Fibroblast of lung (primary cell): ENCODE results near the gene TRAPPC12. TPM values are rescaled to one million over a fixed set of nuclear protein-coding genes. Genes with fewer than 3 reads are reported as not detected.

Experiments
- DNase-seq, 2 donors: peaks; one replicate each; pipeline versions ENCODE4 v3.0.0 to v3.0.0-alpha.2; 2010; ENCODE audit warnings: low read depth in 2 of 2
- H2AFZ ChIP-seq: 2 replicates; pipeline ENCODE4 v1.5.1; 2012; ENCODE audit warnings: low read length, control low read depth, inconsistent platforms
- H3K27ac ChIP-seq: 2 replicates; pipeline ENCODE4 v1.5.1; 2011; ENCODE audit warnings: low read length, control low read depth; ENCODE audit not compliant: insufficient read depth
- H3K27me3 ChIP-seq: 2 replicates; pipeline ENCODE4 v1.5.1; 2011; ENCODE audit warnings: mild to moderate bottlenecking, low read length; ENCODE audit not compliant: control insufficient read depth, insufficient read depth
- H3K36me3 ChIP-seq: 2 replicates; pipeline ENCODE4 v1.5.1; 2011; ENCODE audit warnings: low read length; ENCODE audit not compliant: control insufficient read depth, insufficient read depth
- H3K4me1 ChIP-seq: 2 replicates; pipeline ENCODE4 v1.5.1; 2011; ENCODE audit warnings: low read length; ENCODE audit not compliant: control insufficient read depth, insufficient read depth; ENCODE audit errors: extremely low read depth
- H3K4me2 ChIP-seq: 2 replicates; pipeline ENCODE4 v1.5.1; 2011; ENCODE audit warnings: low read length, control low read depth; ENCODE audit not compliant: insufficient read depth; ENCODE audit errors: extremely low read depth
- H3K4me3 ChIP-seq, 4 experiments: fragments of 200-600 bp in 1 of 4; sonication (generic) in 1 of 4; replicated peaks in 1 of 4; 2 replicates each; pipeline ENCODE4 v1.5.1; 2011 to 2016; ENCODE audit warnings: low read length in 4 of 4, low read depth in 3 of 4, mild to moderate bottlenecking in 3 of 4, control low read depth in 2 of 4, inconsistent platforms in 1 of 4, mixed read lengths in 1 of 4; ENCODE audit not compliant: insufficient read depth in 1 of 4; ENCODE audit errors: control extremely low read depth in 1 of 4
- H3K79me2 ChIP-seq: 2 replicates; pipeline ENCODE4 v1.5.1; 2012; ENCODE audit warnings: mild to moderate bottlenecking, low read length, inconsistent platforms; ENCODE audit not compliant: control insufficient read depth, insufficient read depth
- H3K9ac ChIP-seq: 2 replicates; pipeline ENCODE4 v1.5.1; 2011; ENCODE audit warnings: mild to moderate bottlenecking, low read length, control low read depth; ENCODE audit not compliant: insufficient read depth
- H3K9me3 ChIP-seq: 2 replicates; pipeline ENCODE4 v1.5.1; 2012; ENCODE audit warnings: low read depth, low read length; ENCODE audit not compliant: control insufficient read depth, insufficient read depth
- H4K20me1 ChIP-seq: 2 replicates; pipeline ENCODE4 v1.5.1; 2011; ENCODE audit warnings: low read length; ENCODE audit not compliant: control insufficient read depth, insufficient read depth; ENCODE audit errors: extremely low read depth
- EZH2 ChIP-seq: IDR thresholded peaks from 2 replicates; pipeline ENCODE4 v1.5.1; 2012; ENCODE audit warnings: low read length, control low read depth, mild to moderate bottlenecking; ENCODE audit errors: missing control alignments
- polyA plus RNA-seq, 2 donors: library from polyadenylated mRNA; depleted of rRNA in 1 of 2; stranded (reverse) in 1 of 2; unstranded in 1 of 2; fragments of >200 nt; gene quantifications; 2 replicates each; pipeline ENCODE4 v1.2.1, GENCODE V29; 2011 to 2012; ENCODE audit warnings: missing spikeins in 1 of 2
- total RNA-seq: library from RNA; depleted of rRNA; stranded (reverse); fragments of >200 nt; gene quantifications from 2 replicates; pipeline ENCODE4 v1.2.1, GENCODE V29; 2014
- TF ChIP-seq, protein P1 (sequence below), 2 donors: IDR thresholded peaks in 1 of 2; conservative IDR thresholded peaks in 1 of 2; 1 replicate in 1 of 2; 2 replicates in 1 of 2; pipeline ENCODE4 v1.5.1; 2011 to 2012; ENCODE audit warnings: low read length in 2 of 2, control low read depth in 1 of 2, inconsistent platforms in 1 of 2, low read depth in 1 of 2, mild to moderate bottlenecking in 1 of 2

Gene TRAPPC12
- total and polyA plus RNA-seq, 2 donors (not counting 1 experiment from before 2014, with no cell fraction given): 33.7 to 53.2 TPM

- no peaks in the 10 kb centered on the region for H3K9me3 ChIP-seq
- peaks cover 4% of the 10 kb centered on the region for H3K36me3 ChIP-seq
- no peak overlapping the region for H3K4me3 ChIP-seq
- TF ChIP-seq, protein P1, sequence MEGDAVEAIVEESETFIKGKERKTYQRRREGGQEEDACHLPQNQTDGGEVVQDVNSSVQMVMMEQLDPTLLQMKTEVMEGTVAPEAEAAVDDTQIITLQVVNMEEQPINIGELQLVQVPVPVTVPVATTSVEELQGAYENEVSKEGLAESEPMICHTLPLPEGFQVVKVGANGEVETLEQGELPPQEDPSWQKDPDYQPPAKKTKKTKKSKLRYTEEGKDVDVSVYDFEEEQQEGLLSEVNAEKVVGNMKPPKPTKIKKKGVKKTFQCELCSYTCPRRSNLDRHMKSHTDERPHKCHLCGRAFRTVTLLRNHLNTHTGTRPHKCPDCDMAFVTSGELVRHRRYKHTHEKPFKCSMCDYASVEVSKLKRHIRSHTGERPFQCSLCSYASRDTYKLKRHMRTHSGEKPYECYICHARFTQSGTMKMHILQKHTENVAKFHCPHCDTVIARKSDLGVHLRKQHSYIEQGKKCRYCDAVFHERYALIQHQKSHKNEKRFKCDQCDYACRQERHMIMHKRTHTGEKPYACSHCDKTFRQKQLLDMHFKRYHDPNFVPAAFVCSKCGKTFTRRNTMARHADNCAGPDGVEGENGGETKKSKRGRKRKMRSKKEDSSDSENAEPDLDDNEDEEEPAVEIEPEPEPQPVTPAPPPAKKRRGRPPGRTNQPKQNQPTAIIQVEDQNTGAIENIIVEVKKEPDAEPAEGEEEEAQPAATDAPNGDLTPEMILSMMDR (conservative IDR thresholded peaks at IDR 0.05 in 1 of 2, IDR thresholded peaks at IDR 0.05 in 1 of 2; ENCODE audit: low read depth in 1 of 2, low read length in 2 of 2): no peak
- TF ChIP-seq EZH2: no peak
- no peaks in the 10 kb centered on the region for H3K4me1 ChIP-seq
- H3K9ac ChIP-seq: no peak overlapping the region
- no peaks in the 10 kb centered on the region for H4K20me1 ChIP-seq
- DNase-seq: no peak
- no peaks in the 10 kb centered on the region for H3K27me3 ChIP-seq
- H2AFZ ChIP-seq: no peak overlapping the region
- no peak overlapping the region for H3K27ac ChIP-seq
- no peak overlapping the region for H3K4me2 ChIP-seq
- H3K79me2 ChIP-seq: no peaks in the 10 kb centered on the region
These were observed 44.8 kb upstream of the TRAPPC12 start for GRCh38 chr2:3334392-3335345.

DNA sequence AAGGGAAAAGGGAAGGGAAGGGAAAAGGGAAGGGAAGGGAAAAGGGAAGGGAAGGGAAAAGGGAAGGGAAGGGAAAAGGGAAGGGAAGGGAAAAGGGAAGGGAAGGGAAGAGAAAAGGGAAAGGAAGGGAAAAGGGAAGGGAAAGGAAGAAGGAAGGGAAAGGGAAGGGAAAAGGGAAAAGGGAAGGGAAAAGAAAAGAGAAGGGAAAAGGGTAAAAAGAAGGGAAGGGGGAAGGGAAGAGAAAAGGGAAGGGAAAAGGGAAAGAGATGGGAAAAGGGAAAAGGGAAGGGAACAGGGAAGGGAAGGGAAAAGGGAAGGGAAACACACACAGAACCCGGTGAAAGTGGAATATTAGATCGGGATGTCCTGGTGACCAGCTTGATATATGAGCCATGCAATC is 42.6 kb upstream of the TRAPPC12 start:
- H3K4me2 ChIP-seq: no peak overlapping the region
- no peaks in the 10 kb centered on the region for H3K9me3 ChIP-seq
- H3K79me2 ChIP-seq: no peaks in the 10 kb centered on the region
- no peak for TF ChIP-seq EZH2
- TF ChIP-seq, protein P1 (conservative IDR thresholded peaks at IDR 0.05 in 1 of 2, IDR thresholded peaks at IDR 0.05 in 1 of 2; ENCODE audit: low read depth in 1 of 2, low read length in 2 of 2): no peak
- H3K36me3 ChIP-seq: no peaks in the 10 kb centered on the region
- H2AFZ ChIP-seq: no peak overlapping the region
- H4K20me1 ChIP-seq: no peaks in the 10 kb centered on the region
- no peak overlapping the region for H3K4me3 ChIP-seq
- H3K27ac ChIP-seq: no peak overlapping the region
- H3K27me3 ChIP-seq: no peaks in the 10 kb centered on the region
- no peak for DNase-seq
- no peak overlapping the region for H3K9ac ChIP-seq
- H3K4me1 ChIP-seq: no peaks in the 10 kb centered on the region

DNA sequence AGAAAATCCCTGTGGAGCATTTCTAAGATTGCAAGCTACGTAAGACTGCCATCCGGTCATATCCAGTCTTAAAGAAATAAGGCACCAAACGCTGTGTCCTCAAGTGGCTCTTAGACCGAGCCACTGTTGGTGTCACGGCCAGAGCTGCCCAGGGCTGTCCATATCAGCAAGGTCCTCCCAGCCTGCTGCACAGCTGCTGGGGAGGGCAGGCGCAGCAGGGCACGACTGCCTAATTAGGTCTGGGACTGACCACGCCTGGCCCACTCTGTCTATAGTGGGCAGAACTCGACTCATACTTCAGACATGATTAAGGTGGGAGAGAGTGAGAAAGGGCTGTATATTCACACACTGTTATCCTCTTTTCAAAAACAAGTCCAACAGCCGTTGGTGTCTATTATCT is 41.2 kb upstream of the TRAPPC12 start:
- H3K4me2 ChIP-seq: no peak overlapping the region
- H3K36me3 ChIP-seq: no peaks in the 10 kb centered on the region
- no peak overlapping the region for H3K27ac ChIP-seq
- H3K27me3 ChIP-seq: no peaks in the 10 kb centered on the region
- no peak for DNase-seq
- no peaks in the 10 kb centered on the region for H3K9me3 ChIP-seq
- no peak overlapping the region for H3K9ac ChIP-seq
- H3K79me2 ChIP-seq: no peaks in the 10 kb centered on the region
- no peak for TF ChIP-seq EZH2
- TF ChIP-seq, protein P1 (conservative IDR thresholded peaks at IDR 0.05 in 1 of 2, IDR thresholded peaks at IDR 0.05 in 1 of 2; ENCODE audit: low read depth in 1 of 2, low read length in 2 of 2): no peak
- no peak overlapping the region for H2AFZ ChIP-seq
- H3K4me1 ChIP-seq: no peaks in the 10 kb centered on the region
- no peaks in the 10 kb centered on the region for H4K20me1 ChIP-seq
- H3K4me3 ChIP-seq: no peak overlapping the region
